ENCODE measurements around the gene TMEM203. TPM values are rescaled to one million over a fixed set of nuclear protein-coding genes. Genes with fewer than 3 reads are reported as not detected.

The TMEM203 gene
- total and polyA plus RNA-seq, 4 donors, result 19.9 to 27.5 (median 21.5) TPM

DNA sequence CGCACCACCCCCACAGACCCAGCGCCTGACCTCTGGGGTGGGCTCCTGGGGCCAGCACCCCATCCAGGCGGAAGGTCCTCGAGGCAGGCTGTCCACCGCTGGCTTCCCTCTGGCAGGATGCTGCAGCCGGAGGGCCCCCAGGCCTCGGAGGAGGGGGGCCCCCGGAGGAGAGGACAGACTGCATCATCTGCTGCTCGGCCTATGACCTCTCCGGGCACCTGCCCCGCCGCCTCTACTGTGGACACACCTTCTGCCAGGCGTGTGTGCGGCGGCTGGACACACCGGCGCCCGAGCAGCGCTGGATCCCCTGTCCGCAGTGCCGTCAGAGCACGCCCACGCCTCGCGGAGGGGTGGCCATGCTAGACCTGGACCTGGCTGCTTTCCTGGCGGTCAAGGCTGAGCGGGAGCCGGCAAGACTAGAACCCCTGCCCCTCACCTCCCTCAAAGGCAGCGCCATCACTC, 23.1 kb upstream of the TMEM203 start:
- Histone ChIP-seq H3K4me1 (ENCODE audit: control insufficient read depth in 4 of 4, insufficient read depth in 4 of 4, low read length in 3 of 4) (peaks cover 4 to 10% (median 6%) of the 10 kb centered on the region in 4 donors), H3K9ac (ENCODE audit: low read depth in 1 of 2, low read length in 2 of 2) (no peak overlapping the region), H3K36me3 (ENCODE audit: control insufficient read depth in 4 of 4, insufficient read depth in 3 of 4, low read depth in 1 of 4, low read length in 3 of 4) (no peaks in the 10 kb centered on the region), H3K27me3 (ENCODE audit: control insufficient read depth in 4 of 4, insufficient read depth in 4 of 4, low read length in 3 of 4) (no peaks in the 10 kb centered on the region), H3K27ac (ENCODE audit: low read depth in 1 of 2, low read length in 2 of 2) (no peak overlapping the region), H3K9me3 (ENCODE audit: control insufficient read depth in 4 of 4, low read length in 3 of 4) (no peaks in the 10 kb centered on the region), H3K4me3 (ENCODE audit: low read depth in 1 of 3, low read length in 3 of 3) (no peak overlapping the region)
- no peak for DNase-seq (ENCODE audit: low spot score)
- TF ChIP-seq NR2F2 (IDR thresholded peaks at IDR 0.05) (no peak), HNF4A (conservative IDR thresholded peaks at IDR 0.05) (no peak), FOXA1 (IDR thresholded peaks at IDR 0.05) (no peak), SP1 (IDR thresholded peaks at IDR 0.05) (no peak), ATF3 (IDR thresholded peaks at IDR 0.05) (no peak), HNF4G (IDR thresholded peaks at IDR 0.05) (no peak), REST (IDR thresholded peaks at IDR 0.05) (no peak), EGR1 (IDR thresholded peaks at IDR 0.05; ENCODE audit: low read depth in 2 of 2) (no peak), GABPA (IDR thresholded peaks at IDR 0.05 in 1 of 2, conservative IDR thresholded peaks at IDR 0.05 in 1 of 2) (no peak), RXRA (IDR thresholded peaks at IDR 0.05) (no peak), TAF1 (conservative IDR thresholded peaks at IDR 0.05) (no peak)
- TF ChIP-seq, protein P1, sequence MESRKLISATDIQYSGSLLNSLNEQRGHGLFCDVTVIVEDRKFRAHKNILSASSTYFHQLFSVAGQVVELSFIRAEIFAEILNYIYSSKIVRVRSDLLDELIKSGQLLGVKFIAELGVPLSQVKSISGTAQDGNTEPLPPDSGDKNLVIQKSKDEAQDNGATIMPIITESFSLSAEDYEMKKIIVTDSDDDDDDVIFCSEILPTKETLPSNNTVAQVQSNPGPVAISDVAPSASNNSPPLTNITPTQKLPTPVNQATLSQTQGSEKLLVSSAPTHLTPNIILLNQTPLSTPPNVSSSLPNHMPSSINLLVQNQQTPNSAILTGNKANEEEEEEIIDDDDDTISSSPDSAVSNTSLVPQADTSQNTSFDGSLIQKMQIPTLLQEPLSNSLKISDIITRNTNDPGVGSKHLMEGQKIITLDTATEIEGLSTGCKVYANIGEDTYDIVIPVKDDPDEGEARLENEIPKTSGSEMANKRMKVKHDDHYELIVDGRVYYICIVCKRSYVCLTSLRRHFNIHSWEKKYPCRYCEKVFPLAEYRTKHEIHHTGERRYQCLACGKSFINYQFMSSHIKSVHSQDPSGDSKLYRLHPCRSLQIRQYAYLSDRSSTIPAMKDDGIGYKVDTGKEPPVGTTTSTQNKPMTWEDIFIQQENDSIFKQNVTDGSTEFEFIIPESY (IDR thresholded peaks at IDR 0.05), result no peak
- WGBS, result 65% methylated on average over 29 of the region's 29 CpGs

GRCh38 chr9:137227853-137228505, 22.5 kb upstream of the TMEM203 start:
- Histone ChIP-seq H3K9me3 (ENCODE audit: control insufficient read depth in 4 of 4, low read length in 3 of 4) (no peaks in the 10 kb centered on the region), H3K27ac (ENCODE audit: low read depth in 1 of 2, low read length in 2 of 2) (no peak overlapping the region), H3K9ac (ENCODE audit: low read depth in 1 of 2, low read length in 2 of 2) (no peak overlapping the region), H3K36me3 (ENCODE audit: control insufficient read depth in 4 of 4, insufficient read depth in 3 of 4, low read depth in 1 of 4, low read length in 3 of 4) (no peaks in the 10 kb centered on the region), H3K4me1 (ENCODE audit: control insufficient read depth in 4 of 4, insufficient read depth in 4 of 4, low read length in 3 of 4) (peaks cover 5 to 13% (median 7%) of the 10 kb centered on the region in 4 donors), H3K27me3 (ENCODE audit: control insufficient read depth in 4 of 4, insufficient read depth in 4 of 4, low read length in 3 of 4) (no peaks in the 10 kb centered on the region), H3K4me3 (ENCODE audit: low read depth in 1 of 3, low read length in 3 of 3) (no peak overlapping the region)
- DNase-seq (ENCODE audit: low spot score), result no peak
- WGBS, result 38% methylated on average over 18 of the region's 18 CpGs
- TF ChIP-seq YY1 (IDR thresholded peaks at IDR 0.05) (no peak), FOXA2 (IDR thresholded peaks at IDR 0.05) (no peak), JUND (IDR thresholded peaks at IDR 0.05) (no peak), EGR1 (IDR thresholded peaks at IDR 0.05; ENCODE audit: low read depth in 2 of 2) (no peak), CTCF (IDR thresholded peaks at IDR 0.05; ENCODE audit: low read depth, low read length, missing input control) (no peak), TAF1 (conservative IDR thresholded peaks at IDR 0.05) (no peak)
